Activated CD4-positive, CD25-positive, alpha-beta regulatory T cell (primary cell): ENCODE measurements around the gene ACSL1.
"Not testable (repeated sequence)": the region's sequence is repeated elsewhere in the genome, so short reads cannot be mapped to it uniquely, and the experiment has no call there.

Experiments
- DNase-seq, 4 experiments: peaks; one replicate each; lab custom pipeline; 2025; lab: John Stamatoyannopoulos, UW

The ACSL1 gene

DNA sequence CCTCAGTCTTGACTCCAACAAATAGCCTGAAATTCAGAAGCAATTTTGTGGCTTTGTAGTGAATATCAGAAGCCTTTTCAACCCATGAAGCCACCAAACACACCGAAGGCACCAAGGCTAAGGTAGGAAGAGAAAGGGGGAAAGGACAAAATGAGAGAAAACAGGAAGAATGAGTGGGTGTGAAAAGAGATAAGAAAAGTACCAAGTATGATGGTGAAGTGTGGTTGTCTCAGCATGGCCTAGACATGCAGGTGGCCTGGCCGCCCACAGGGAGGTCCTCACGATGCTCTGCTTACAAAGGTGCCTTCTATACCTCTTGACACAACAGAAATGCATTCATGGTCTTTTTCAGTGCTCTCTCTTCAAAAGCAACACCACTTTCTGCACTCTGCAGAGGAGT lies 34.9 kb downstream of the ACSL1 start:
- DNase-seq = no peak

DNA sequence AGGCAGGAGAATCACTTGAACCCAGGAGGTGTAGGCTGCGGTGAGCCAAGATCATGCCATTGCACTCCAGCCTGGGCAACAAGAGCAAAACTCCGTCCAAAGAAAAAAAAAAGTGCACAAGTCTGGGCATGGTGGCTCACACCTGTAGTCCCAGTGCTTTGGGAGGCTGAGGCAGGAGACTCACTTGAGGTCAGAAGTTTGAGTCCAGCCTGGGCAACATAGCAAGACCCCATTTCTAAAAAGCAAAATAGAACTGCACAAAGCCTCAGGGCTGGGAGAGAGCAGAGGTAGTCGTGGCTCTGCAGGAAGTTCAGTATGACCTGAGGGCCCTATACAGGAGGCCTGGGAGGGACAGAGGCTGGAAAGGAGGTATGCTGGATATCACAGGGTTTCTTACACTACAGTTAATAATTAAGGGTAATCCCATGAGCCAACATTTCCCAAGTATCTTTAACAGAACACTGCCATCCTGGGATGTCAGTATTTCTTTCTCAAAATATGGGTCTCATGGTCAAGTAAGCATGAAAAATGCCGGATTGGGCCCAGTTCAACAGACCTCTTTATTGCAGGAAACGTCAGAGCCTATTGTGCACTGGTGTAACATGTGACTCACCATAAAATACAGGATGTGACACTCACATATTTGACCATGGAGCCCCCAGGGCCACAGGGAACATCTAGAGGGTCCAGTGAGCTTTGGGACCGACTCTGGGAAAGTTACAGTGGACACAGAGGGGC lies 37.8 kb downstream of the ACSL1 start:
- DNase-seq = no peak

- DNase-seq = no peak
Observed at GRCh38 chr4:184785813-184786212, 40.0 kb downstream of the ACSL1 start.

GRCh38 chr4:184784628-184785257 lies 41.0 kb downstream of the ACSL1 start:
- no peak for DNase-seq

GRCh38 chr4:184782731-184783373 lies 42.9 kb downstream of the ACSL1 start:
- no peak for DNase-seq

GRCh38 chr4:184779160-184779559 lies 46.6 kb downstream of the ACSL1 start:
- not testable (repeated sequence) for DNase-seq

DNA sequence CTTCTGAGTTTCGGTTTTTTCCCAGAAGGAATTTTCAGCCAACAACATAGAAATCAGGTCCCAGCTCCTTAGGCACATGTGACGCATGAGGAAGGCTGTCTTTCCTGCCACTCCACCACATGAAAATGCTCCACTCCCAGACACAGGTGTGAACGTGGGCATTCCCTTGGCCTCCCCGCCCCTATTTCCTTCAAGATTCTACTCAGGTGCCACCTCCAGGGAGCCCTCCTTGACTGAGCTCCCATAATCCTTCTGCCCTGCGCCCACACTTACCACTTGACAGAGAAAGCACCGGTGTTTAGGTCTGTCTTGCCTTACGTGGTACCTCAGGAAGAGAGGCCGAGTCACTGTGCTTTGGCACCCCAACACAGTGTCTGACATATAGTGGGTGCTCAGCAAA lies 47.4 kb downstream of the ACSL1 start:
- DNase-seq = no peak

DNA sequence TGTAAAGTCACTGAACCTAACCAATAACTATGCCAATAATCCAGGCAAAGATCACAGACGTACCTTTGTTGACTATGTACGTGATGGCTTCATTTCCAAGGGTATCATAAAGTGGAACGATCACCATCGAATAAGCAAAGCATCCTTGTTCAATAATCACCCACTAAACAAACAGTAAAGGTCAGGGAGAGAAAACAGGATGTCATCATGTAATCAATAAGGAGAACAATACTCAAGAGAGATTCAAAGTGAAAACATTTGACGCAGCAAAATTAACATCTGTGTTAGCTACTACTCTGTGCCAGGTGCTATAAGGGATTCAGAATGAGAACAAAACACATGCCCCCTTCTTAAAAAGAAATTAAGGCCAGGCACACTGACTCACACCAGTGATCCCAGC lies 48.9 kb downstream of the ACSL1 start:
- no peak for DNase-seq

GRCh38 chr4:184775854-184776555 lies 49.8 kb downstream of the ACSL1 start:
- no peak for DNase-seq

DNA sequence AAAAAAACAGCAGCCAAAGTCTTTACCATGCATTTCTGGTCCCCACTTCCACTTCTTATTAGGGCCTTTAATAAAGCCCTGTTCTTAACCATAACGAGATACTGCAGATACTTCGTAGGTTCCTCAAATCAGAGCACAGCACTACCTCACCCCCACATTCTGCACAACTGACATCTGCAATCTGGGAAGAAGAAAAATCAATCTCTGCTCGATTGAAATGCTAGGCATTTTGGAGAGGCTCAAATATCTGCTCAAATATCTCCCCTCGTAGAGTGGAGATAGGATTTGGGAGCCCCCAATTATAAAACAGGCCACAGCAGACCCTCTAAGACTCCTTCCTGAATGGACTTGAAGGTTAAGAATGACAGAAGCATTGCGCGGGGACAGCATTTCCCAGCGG lies 51.6 kb downstream of the ACSL1 start:
- DNase-seq = no peak

DNA sequence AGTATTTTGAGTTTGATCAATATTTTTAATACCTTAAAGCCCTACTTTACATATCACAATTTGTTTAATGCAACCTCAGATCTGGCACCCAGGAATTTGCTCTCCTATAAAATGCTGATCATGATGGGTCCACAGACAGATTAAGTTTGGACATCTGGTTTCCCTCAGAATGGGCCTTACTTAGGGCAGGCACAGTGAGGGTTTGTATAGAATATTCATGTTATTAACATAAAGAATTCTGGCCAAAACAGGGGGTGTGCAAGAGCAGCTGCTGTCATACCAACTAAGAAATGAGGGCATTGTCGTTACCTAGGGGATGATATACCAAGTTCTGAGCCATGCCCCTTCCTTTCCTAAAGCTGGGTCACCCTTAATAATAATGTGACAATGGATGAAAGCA lies 54.4 kb downstream of the ACSL1 start:
- DNase-seq = no peak

DNA sequence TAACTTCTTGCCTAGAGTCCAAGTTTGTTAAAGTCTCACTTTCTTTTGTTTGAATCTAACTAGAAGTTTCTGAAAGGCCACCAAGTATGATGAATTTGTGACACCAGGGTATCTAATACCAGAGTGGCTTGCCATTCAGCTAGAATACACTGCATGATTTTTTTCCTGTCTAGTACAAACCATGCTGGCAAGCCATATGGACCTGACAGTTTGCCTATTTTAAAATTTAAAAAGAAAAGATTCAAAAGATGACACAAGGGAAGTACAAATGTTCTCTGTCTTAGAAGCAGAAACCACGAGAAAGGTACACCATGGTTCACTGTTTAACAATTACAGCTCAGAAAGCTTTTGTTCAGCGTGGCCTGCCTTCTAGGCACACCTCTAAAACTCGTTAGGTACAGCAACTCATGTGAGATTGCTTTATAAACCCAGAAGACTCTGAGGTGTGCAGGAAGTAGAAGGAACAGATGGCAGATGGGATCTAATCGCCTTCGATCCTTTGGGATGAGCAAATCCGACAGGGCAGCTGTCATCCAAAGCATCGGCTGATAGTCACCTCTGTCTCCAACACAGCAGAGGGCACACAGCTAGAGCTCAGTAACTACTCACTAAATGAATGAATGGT lies 56.5 kb downstream of the ACSL1 start:
- no peak for DNase-seq

DNA sequence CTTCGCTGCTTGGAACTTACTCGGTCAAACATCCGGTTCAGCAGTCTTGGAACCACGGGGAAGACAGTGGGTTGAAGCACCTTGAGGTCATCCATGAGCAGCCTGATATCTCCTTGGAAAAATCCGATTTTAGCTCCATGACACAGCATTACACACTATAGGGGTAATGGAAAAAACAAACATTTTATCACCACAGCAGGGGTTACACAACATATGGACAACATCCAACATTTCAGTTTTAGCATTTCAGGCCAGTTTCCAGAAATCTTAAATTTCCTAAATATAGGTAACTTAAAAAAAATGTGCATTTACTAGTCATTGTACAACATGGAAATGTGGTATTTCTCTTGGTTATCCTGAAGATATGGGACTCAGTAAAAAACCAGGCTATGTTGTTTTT lies 57.5 kb downstream of the ACSL1 start:
- no peak for DNase-seq

DNA sequence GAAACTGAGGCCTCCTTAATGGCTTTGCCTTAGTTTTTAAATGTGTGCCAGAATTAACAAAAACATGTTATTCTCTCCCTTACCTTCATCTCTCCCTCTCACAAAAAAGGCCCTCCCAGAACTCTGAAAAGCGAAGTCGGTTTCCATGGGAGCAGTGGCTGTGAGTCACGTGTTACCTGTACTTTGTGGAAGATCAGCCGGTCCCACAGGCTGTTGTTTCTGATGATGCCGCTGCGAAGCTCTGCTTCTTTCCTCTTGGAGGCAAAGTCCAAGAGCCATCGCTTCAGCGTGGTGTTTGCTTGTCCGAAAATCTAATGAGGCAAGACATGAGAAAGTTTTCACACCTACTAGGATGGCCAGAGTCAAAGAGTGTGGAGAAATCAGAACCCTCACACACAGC lies 59.3 kb downstream of the ACSL1 start:
- no peak for DNase-seq

GRCh38 chr4:184765473-184766340 lies 60.1 kb downstream of the ACSL1 start:
- DNase-seq = no peak

- no peak for DNase-seq
Observed at GRCh38 chr4:184764601-184765000, 61.2 kb downstream of the ACSL1 start.

- DNase-seq = no peak
Observed at GRCh38 chr4:184763150-184763780, 62.5 kb downstream of the ACSL1 start.

DNA sequence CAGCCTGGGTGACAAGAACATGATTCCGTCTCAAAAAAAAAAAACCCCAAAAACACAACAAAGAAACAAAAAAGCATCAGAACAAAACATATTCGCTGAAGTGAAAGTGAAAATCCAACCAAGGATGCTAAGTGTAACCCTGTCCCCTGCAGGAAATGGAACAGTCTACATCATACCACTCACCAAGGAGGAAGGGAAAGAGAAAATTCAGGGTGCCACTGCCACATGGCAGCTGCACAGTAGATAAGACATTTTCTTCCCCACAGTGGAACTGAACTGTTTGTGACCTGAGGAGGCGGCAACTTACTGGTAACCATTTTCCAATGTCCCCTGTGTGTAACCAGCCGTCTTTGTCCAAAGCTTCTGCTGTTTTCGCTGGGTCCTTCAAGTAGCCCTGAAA lies 63.7 kb downstream of the ACSL1 start:
- no peak for DNase-seq

DNA sequence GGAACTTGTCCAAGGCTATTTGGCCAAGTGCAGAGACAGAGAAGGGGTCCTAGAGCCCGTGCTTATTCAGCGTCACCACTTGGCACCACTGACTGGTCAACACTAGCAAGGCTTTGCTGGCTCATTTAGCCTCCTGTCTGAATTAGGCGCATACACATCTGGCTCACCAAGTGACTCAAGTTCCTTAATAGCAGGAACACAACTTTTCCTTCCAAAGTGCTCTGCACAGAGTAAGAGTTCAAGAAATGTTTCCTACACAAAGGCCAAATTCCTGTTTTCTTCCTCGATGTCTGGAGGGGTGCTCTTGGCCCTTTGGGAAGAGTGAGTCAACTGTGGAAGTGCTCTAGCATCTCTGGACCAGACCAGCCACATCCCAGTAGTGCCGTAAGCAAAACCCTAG lies 65.1 kb downstream of the ACSL1 start:
- DNase-seq = no peak

- no peak for DNase-seq
Observed at GRCh38 chr4:184757810-184758209, 68.0 kb downstream of the ACSL1 start.

DNA sequence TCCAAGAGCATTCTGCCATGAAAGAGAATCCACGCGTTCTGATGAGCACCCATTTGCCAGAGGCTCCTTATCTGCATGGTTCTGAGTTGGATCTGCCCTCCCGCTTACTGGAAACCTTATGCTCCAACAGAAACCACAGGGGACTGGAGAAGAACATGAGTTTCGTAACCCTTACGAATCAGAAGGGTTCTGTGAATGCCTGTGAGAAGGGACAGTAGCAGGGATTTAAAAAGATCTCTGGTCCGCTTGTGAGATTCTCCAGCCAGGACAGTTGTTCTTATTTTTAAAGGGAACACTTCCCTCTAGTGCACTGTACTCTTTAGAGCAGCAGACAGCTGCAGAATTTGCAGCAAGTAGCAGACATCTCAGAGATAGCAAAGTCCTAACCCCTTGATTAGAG lies 69.4 kb downstream of the ACSL1 start:
- DNase-seq = no peak
